Activated gamma-delta T cell treated with Interleukin-2 at 50 U/mL for 16 hours (primary cell): ENCODE results near the gene UBFD1.
A peak's percentile ranks its signal among the peaks of the same experiment; 100 is the strongest.
"Not testable (repeated sequence)": the region's sequence is repeated elsewhere in the genome, so short reads cannot be mapped to it uniquely, and the experiment has no call there.

Experiments
- DNase-seq: peaks from one replicate; pipeline ENCODE4 v3.0.0-alpha.2; 2020

The UBFD1 gene, protein sequence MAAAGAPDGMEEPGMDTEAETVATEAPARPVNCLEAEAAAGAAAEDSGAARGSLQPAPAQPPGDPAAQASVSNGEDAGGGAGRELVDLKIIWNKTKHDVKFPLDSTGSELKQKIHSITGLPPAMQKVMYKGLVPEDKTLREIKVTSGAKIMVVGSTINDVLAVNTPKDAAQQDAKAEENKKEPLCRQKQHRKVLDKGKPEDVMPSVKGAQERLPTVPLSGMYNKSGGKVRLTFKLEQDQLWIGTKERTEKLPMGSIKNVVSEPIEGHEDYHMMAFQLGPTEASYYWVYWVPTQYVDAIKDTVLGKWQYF

DNA sequence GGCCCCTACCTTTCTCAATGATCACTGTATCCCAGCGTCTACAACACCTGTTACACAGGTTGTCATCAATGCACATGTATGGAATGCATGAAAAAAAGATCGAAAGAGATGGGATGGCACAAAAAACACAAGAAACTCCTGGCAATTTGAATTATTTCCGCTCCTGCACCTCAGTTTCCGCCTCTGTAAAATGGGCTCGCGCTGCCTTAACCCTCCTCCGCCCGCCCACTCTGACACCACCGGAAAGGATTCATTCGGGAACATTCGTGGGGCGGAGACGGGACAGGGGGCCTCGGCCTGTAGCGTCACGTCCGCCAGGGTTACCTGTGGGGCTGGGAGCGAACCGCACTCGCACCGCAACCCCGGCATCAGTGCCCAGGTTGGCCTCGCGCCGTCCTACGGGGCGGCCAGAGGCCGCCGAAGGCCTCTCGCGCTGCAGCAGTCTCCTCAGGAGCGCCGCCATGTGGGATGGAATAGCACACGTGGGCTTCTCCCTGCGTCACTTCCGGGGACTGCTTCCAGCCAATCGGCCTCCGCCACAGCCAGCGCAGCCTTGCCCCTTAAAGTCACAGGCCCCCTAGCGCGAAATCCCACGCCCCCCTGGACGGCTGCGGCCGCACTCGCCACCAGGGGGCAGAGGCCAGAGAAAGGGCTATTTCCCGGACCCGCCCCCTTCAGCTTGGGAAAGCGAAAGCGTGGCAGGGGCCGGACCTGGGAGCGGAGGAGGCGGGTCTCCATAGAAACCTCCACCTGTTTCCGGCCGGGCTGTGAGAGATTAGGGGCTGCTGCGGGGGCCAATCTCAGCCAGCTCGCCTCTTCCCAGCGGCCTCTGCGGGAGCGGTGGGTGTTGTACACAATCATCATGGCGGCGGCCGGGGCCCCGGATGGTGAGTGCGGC, at the start of gene UBFD1, which contains the start of gene EARS2:
Gene UBFD1 (plus strand): TSS at position 847 of the 898 bp plus-strand sequence. CDS start 16 bp downstream, at position 863.
Gene EARS2 (minus strand): TSS at position 470 of the 898 bp plus-strand sequence. CDS start 7 bp downstream, at position 463.
- peak; percentile 95 for DNase-seq

GRCh38 chr16:23508589-23509440, 48.7 kb upstream of the UBFD1 start:
- DNase-seq = no peak

GRCh38 chr16:23509441-23509754, 48.1 kb upstream of the UBFD1 start:
- DNase-seq = no peak

DNA sequence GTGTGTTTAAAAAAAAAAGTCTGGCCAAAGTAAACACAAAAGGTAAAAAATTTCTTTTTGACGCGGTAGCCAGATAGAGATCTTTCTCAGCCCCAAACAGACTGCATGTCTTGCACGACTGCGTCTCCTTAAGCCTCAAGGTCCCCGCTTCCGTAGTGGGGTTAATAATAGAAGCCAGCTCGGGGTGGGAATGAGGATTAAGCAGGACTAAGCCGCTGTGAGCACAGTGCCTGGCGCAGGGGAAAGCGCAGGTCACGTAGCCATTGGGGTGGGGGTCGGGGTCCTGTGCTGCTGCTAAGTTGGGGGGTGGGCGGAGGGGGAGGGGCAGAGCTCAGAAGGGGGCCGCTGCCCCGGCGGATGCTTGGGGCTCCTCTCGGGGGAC, 47.8 kb upstream of the UBFD1 start:
- peak; percentile 17 for DNase-seq

- DNase-seq = peak; percentile 76
Measured at GRCh38 chr16:23510164-23510914, 47.2 kb upstream of the UBFD1 start, which contains the start of gene GGA2. Gene GGA2, minus strand, starts transcription at chr16:23510494. Its CDS starts 83 bp downstream, at chr16:23510411.

- not testable (repeated sequence) for DNase-seq
Measured at GRCh38 chr16:23510915-23511270, 46.6 kb upstream of the UBFD1 start.

GRCh38 chr16:23511731-23512130, 45.8 kb upstream of the UBFD1 start:
- DNase-seq = no peak

- no peak for DNase-seq
Measured at GRCh38 chr16:23512168-23512695, 45.3 kb upstream of the UBFD1 start.

DNA sequence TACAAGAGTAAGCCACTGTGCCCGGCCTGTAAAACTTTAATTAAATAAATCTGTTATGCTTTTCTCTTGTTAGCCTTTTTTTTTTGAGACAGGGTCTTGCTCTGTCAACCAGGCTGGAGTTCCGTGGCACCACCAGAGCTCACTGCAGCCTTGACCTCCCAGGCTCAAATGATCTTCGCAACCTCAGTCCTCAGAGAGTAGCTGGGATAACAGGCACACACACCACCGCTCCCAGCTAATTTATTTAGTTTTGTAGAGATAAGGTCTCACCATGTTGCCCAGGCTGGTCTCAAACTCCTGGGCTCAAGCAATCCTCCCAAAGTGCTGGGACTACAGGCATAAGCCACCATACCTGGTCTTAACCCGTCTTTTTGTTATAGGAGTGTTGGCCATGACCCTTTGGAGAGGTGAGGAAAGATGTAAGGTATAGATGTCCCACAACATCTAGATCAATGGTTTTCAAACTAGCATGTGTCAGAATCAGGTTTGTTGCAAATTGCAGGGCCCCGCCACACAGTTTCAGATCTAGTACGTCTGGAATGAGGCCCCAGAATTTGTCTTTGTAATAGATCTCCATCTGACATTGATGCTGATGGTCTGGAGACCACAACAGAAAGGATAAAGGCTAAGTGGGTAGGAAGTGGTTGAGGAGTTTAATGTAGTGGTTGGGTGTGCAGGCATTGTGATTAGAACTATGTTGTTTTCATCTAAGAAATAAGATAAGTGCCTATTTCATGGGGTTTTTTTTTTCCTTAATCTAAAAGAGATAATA, 43.0 kb upstream of the UBFD1 start:
- no peak for DNase-seq

GRCh38 chr16:23515881-23516280, 41.6 kb upstream of the UBFD1 start:
- no peak for DNase-seq

DNA sequence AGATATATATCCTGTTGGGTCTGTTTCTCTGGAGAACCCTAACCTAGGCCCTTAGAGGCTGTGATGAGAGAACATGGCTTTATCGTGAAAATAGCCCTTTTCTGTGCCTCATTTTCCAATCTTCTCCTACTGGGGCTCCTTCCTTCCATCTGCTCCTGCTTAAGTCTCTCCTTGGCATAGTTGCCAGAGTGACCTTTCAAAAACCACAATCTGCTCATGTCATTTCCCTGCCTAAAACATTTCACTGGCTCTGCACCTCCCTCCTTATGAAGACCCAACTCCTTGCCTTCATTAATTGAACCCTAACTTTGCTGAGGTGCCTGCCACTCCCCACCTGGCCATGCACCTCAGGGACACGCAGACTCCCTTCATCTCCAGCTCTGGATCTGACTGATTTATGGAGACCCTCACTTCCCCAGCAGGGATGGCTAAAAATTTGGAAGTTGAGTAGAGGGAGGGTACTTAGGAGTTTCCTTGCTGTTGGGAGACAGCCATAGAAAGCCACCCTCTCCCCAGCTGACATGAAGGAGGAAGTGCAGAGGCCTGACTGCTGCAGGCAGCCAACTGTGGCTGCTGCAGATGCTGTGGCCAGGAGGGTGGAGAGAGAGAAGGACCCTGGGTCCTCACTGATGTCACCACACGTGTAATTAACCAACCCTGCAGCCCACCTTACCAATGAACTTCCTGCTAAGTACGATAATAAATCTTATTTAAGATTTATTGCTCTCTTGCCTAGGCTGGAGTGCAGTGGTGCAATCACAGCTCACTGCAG, 41.0 kb upstream of the UBFD1 start:
- no peak for DNase-seq

DNA sequence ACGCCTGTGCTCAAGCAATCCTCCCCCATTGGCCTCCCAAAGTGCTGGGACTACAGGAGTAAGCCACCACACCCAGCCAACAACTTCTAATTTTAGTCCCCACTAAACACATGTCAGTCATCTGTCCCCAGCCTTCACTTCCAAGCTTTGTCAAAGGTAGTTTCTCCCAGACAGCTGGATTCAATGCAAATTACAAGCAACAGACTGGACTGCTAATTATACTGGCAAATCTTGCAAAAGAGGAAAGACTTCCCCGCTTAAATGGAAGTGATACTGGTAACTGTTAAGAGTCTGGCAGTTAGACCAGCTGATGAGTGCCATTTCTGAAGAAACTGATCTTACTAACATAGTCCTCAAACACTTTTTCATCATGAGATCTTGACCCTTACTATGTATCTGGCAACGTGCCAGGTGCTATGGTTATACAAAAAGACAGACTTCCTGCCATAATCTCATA, 39.1 kb upstream of the UBFD1 start:
- no peak for DNase-seq

DNA sequence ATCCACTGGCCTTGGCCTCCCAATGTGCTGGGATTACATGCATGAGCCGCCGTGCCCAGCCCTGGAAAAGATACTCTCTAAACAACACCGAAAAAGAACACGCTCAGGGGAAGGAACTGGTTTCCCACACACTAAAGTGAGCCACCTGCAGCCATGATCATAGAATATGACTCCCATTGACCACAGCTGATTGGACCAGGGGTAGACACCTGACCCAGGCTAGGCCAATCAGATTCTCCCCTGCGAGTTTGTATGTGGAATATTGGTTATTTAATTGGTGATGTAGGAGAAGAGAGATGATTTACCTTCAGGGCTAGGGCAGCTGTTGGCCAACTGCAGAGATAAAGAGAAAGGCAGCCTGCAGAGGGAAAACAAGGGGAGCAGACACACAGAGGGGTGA, 38.2 kb upstream of the UBFD1 start:
- no peak for DNase-seq

DNA sequence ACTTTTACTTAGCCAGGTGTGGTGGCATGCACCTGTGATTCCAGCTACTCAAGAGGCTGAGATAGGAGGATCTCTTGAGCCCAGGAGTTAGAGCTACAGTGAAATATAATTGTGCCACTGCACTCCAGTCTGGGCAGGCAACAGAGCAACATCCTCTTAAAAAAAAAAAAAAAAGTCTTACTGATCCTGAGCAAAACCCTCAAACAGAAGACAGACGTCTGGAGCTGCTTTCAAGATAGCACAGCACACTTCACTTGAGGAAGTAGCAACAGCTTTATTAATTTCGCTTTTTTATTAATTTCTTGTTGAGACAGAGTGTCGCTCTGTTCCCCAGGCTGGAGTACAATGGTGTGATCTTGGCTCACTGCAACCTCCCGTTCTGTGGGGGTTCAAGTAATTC, 37.0 kb upstream of the UBFD1 start:
- no peak for DNase-seq

DNA sequence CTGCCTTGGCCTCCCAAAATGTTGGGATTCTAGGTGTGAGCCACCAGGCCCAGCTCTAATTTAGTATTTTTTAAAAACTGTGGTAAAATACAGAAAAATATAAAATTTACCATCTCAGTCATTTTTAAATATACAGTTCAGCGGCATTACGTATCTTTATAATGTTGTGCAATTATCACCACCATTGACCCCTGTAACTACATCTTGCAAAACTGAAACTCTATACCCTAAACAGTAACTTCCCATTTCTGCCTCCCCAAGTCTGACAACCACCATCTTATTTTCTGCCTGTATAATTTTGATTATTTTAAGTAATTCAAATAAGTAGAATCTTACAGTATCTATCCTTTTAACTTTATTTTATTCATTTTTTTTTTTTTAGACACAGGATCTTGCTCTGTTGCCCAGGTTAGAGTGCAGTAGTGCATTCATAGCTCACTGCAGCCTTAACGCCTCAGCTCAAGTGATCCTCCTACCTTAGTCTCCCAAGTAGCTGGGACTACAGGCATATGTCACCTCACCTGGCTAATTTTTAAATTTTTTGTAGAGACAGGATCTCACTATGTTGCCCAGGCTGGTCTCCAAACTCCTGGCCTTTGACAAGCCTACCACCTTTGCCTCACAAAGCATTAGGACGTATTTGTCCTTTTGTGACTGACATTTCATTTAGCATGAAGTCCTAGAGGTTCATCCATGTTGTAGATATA, 36.3 kb upstream of the UBFD1 start:
- DNase-seq = no peak

DNA sequence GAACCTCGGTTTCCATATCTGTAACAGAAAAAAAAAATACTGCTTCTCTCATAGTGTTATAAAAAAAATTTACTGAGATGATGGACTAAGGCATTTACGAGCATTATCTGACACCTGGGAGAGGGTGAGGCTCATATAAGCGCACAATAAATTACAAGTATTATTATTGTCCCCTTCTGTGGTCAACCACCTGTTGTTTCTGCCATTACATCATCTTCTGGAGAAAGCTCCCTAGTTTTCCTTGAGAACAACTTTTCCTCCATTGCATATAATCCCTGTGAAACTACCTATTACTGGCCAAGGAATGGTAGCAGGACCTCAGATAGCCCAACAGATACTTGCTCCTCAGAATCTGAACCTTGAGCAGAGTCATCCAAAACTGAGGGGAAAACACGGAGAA, 35.6 kb upstream of the UBFD1 start:
- no peak for DNase-seq

- DNase-seq = no peak
Measured at GRCh38 chr16:23523321-23523720, 34.2 kb upstream of the UBFD1 start.

- DNase-seq = no peak
Measured at GRCh38 chr16:23523876-23524385, 33.6 kb upstream of the UBFD1 start.

- no peak for DNase-seq
Measured at GRCh38 chr16:23524886-23525285, 32.6 kb upstream of the UBFD1 start.
